Left lung (tissue), 10 donors: ENCODE data around the gene CD84. TPM values are rescaled to one million over a fixed set of nuclear protein-coding genes. Genes with fewer than 3 reads are reported as not detected.

Source experiments
- ATAC-seq: fragments of 200-7000 bp; cut with Tn5 transposase; one replicate; pipeline ENCODE4 v1.9.1; 2020; ENCODE audit warnings: moderate library complexity
- DNase-seq, 4 donors: peaks; one replicate each; pipeline ENCODE4 v3.0.0-alpha.2; 2013 to 2020
- H3K27ac ChIP-seq, 2 donors: fragments of 200-600 bp; sonication (generic) in 1 of 2; one replicate each; pipeline versions ENCODE4 v1.5.0 to v1.8.0; 2020 to 2021
- H3K27me3 ChIP-seq, 2 donors: fragments of 200-600 bp; sonication (generic) in 1 of 2; one replicate each; pipeline versions ENCODE4 v1.5.0 to v1.8.0; 2020 to 2021
- H3K36me3 ChIP-seq, 2 donors: fragments of 200-600 bp; sonication (generic) in 1 of 2; one replicate each; pipeline versions ENCODE4 v1.5.0 to v1.8.0; 2020 to 2021
- H3K4me1 ChIP-seq, 2 donors: fragments of 200-600 bp; one replicate each; pipeline ENCODE4 v1.8.0; 2021
- H3K4me3 ChIP-seq, 2 donors: fragments of 200-600 bp; sonication (generic) in 1 of 2; one replicate each; pipeline versions ENCODE4 v1.5.0 to v1.8.0; 2020 to 2021; ENCODE audit warnings: mild to moderate bottlenecking in 1 of 2
- H3K9me3 ChIP-seq, 2 donors: fragments of 200-600 bp; sonication (generic) in 1 of 2; one replicate each; pipeline versions ENCODE4 v1.5.0 to v1.8.0; 2020 to 2021
- intact Hi-C, 2 donors: fragments of 100-400 bp; cut with DNase I; formaldehyde crosslinking; loops; one replicate each; pipeline versions ENCODE4 v1.11.2 to v1.14.2; 2022
- polyA plus RNA-seq, 6 donors: library from polyadenylated mRNA; unstranded; fragments of 120-200 nt; gene quantifications; one replicate each; pipeline ENCODE4 v1.2.1, GENCODE V29; 2013; ENCODE audit not compliant: insufficient read length in 6 of 6
- total RNA-seq, 2 donors: library from RNA; stranded (reverse); fragmentation: NEBNext Ultra II Directional; extraction: Animal tissue kit (Norgen Biotek cat#: 25700); gene quantifications; one replicate each; pipeline ENCODE4 v1.2.1, GENCODE V29; 2021
- TF ChIP-seq, protein P1 (sequence below), 2 donors: fragments of 200-600 bp; sonication (generic) in 1 of 2; IDR thresholded peaks; one replicate each; pipeline versions ENCODE4 v1.5.0 to v1.8.0; 2021; ENCODE audit warnings: antibody characterized with exemption in 2 of 2
- donor health status: DM: no; HTN: yes; CAD: no.
- donor health status: DM: no; HTN: no; CAD: no.

Gene CD84
- total and polyA plus RNA-seq, 8 donors = 1.6 to 39.7 (median 2.3) TPM

DNA sequence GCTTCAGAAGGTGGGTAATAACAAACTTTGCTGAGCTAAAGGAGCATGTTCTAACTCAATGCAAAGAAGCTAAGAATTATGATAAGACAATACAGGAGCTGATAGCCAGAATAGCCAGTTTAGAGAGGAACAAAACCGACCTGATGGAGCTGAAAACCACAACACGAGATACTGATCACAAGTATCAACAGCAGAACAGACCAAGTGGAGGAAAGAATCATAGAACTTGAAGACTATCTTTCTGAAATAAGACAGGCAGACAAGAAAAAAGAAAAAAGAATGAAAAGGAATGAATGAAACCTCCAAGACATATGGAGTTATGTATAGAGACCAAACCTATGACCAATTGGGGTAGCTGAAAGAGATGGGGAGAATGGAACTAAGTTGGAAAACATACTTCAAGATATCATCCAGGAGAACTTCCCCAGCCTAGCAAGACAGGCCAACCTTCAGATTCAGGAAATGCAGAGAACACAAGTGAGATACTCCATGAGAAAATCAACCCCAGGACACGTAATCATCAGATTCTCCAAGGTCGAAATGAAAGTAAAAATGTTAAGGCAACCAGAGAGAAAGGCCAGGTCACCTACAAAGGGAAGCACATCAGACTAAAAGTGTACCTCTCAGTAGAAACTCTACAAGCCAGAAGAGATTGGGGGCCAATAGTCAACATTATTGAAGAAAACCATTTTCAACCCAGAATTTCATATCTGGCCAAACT is 20.5 kb downstream of the CD84 start:
- TF ChIP-seq, protein P1, sequence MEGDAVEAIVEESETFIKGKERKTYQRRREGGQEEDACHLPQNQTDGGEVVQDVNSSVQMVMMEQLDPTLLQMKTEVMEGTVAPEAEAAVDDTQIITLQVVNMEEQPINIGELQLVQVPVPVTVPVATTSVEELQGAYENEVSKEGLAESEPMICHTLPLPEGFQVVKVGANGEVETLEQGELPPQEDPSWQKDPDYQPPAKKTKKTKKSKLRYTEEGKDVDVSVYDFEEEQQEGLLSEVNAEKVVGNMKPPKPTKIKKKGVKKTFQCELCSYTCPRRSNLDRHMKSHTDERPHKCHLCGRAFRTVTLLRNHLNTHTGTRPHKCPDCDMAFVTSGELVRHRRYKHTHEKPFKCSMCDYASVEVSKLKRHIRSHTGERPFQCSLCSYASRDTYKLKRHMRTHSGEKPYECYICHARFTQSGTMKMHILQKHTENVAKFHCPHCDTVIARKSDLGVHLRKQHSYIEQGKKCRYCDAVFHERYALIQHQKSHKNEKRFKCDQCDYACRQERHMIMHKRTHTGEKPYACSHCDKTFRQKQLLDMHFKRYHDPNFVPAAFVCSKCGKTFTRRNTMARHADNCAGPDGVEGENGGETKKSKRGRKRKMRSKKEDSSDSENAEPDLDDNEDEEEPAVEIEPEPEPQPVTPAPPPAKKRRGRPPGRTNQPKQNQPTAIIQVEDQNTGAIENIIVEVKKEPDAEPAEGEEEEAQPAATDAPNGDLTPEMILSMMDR (IDR thresholded peaks at IDR 0.05) = no peak
- peak overlapping the region in 1 of 2 donors; percentile 16 for H3K27ac ChIP-seq

DNA sequence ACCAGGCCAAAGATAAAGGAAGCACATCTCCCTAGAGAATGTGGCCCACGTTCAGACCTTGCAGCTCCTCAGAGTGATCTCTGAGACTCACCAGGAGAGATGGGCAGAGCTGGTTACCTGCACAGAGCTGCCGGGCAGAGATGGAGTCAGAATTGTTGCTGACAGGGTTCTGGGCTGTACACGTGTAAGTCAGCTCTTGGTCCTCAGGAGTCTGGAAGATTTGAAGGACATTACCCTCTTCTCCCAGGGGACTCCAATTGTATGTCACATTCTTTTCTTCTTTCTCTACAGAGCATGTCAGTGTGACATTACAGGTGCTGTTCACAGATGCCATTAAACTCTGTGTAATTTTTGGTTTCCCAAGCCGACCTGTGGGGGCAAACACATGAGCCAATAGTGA is 25.5 kb downstream of the CD84 start:
- DNase-seq (no peak), ATAC-seq (no peak)
- Histone ChIP-seq H3K9me3 (no peaks in the 10 kb centered on the region), H3K27me3 (no peaks in the 10 kb centered on the region), H3K4me1 (peaks cover 0 to 4% of the 10 kb centered on the region in 2 donors), H3K36me3 (peaks cover 0 to 10% of the 10 kb centered on the region in 2 donors), H3K4me3 (no peak overlapping the region), H3K27ac (no peak overlapping the region)
- intact Hi-C loops = no loop called here
- TF ChIP-seq, protein P1 (IDR thresholded peaks at IDR 0.05) = no peak

More for the DNA sequence above, 20.5 kb downstream of the CD84 start:
- H3K4me3 ChIP-seq = no peak overlapping the region
- peaks cover 0 to 9% of the 10 kb centered on the region in 2 donors for H3K4me1 ChIP-seq
- peaks cover 0 to 17% of the 10 kb centered on the region in 2 donors for H3K9me3 ChIP-seq
- ATAC-seq = no peak
- H3K36me3 ChIP-seq = no peaks in the 10 kb centered on the region
- DNase-seq = no peak
- no peaks in the 10 kb centered on the region for H3K27me3 ChIP-seq
- intact Hi-C loops = no loop called here

DNA sequence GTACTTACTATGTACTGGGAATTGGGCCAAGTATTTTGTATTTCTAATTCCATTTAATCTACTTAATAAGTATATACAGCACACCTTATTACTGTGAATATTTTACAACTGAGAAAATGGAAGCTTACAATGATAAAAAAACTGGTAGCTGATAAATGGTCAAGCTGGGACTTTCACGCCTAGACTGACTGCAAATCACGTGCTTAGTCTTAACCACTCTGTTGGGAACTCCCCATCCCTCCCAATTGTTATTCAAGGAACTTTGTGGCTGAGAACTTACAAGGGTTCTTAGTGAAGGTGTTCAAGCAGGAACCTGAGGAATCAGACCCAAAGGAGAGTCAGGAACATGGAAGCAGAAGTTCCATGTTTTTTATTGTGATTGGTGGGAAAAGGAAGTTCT is 26.9 kb downstream of the CD84 start:
- intact Hi-C loops = no loop called here
- DNase-seq (no peak), ATAC-seq (no peak)
- peaks cover 0 to 10% of the 10 kb centered on the region in 2 donors for H3K36me3 ChIP-seq
- TF ChIP-seq, protein P1 (IDR thresholded peaks at IDR 0.05) = no peak
- H3K4me1 ChIP-seq = peaks cover 0 to 12% of the 10 kb centered on the region in 2 donors
- no peaks in the 10 kb centered on the region for H3K9me3 ChIP-seq
- no peak overlapping the region for H3K4me3 ChIP-seq
- no peaks in the 10 kb centered on the region for H3K27me3 ChIP-seq
- H3K27ac ChIP-seq = no peak overlapping the region

DNA sequence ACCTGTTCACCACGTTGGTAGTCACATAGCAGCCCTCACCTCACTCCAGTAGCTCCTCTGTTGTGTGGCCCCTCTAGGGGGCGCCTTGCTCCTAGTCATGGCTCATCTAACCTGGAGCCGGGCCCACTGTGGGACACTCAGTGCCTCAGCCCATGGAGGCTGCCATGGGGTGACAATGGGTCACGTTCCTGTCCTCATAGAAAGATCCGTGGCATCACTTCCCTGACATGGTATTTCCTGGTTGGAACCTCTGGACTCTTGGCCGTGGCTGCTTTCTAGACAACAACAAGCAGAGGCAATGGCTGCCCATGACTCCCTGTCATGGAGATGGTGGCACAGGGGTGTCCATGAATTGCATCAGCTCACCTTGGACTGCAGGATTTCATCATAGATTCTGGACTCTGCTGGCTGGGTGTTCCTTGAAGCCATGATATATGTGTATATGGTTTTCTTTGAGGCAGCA is 28.7 kb downstream of the CD84 start:
- no peak overlapping the region for H3K4me3 ChIP-seq
- H3K36me3 ChIP-seq = peaks cover 0 to 10% of the 10 kb centered on the region in 2 donors
- peaks cover 0 to 26% of the 10 kb centered on the region in 2 donors for H3K4me1 ChIP-seq
- DNase-seq = peak in 1 of 4 donors; percentile 78
- TF ChIP-seq, protein P1 (IDR thresholded peaks at IDR 0.05) = no peak
- H3K9me3 ChIP-seq = no peaks in the 10 kb centered on the region
- ATAC-seq = no peak
- H3K27me3 ChIP-seq = no peaks in the 10 kb centered on the region
- no peak overlapping the region for H3K27ac ChIP-seq
- intact Hi-C loops = no loop called here

DNA sequence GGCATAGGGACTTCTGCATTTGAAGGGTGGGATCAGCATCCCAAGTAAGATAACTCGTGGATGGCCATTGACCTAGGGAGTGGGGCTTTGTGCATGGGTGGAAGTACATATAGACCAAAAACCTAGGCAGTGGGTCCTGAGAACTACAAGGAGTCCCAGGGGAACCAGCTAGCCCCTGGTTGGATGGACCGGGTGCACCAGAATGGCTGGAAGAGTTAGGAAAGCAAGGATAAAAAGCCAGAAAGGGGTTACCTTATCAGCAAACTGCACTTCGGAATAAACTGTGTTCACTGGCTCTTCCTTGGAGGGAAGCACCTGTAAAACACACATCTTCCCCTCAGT is 29.7 kb downstream of the CD84 start:
- Histone ChIP-seq H3K4me3 (no peak overlapping the region), H3K9me3 (no peaks in the 10 kb centered on the region), H3K27ac (no peak overlapping the region), H3K27me3 (no peaks in the 10 kb centered on the region), H3K4me1 (peaks cover 0 to 26% of the 10 kb centered on the region in 2 donors), H3K36me3 (peaks cover 0 to 10% of the 10 kb centered on the region in 2 donors)
- TF ChIP-seq, protein P1 (IDR thresholded peaks at IDR 0.05) = no peak
- intact Hi-C loops = no loop called here
- no peak for ATAC-seq
- no peak for DNase-seq
